ENCODE results near the gene DHX9.

DHX9 gene

DNA sequence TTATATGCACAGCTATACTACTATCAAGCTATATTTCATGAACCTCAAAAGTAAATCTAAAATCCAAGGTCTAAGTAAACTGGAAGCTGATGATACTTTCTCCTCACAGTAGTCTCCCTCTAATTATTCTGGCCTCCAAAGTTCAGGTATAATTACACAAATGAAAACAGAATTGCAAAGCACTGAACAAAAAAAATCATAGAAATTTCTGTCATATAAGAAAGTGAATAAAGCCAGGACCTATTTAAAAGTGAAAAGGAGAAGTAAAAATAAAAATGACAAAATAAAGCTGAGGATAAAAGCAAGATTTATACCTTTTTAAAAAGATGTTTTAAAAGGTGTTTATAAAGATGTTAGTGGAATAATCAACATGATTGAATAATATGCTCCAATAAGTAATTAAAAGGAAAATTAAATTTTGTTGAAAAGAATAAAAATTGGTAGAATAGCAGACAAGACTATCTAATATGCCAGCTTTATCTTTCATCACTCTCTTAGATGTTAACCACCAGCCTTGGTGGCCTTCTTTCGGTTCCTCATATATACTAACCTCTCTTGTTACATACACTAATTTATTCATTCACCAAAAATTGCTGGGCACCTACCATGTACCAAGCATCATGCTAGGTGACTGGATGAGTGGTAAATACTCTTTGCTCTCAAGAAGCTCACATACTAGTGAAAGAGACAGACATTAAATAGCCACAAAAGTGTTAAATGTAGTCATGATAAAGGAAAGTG, 88.7 kb downstream of the DHX9 start:
- Histone ChIP-seq H3K27me3 (ENCODE audit: control insufficient read depth, insufficient read depth, low read length) (no peaks in the 10 kb centered on the region), H3K27ac (no peak overlapping the region)

DNA sequence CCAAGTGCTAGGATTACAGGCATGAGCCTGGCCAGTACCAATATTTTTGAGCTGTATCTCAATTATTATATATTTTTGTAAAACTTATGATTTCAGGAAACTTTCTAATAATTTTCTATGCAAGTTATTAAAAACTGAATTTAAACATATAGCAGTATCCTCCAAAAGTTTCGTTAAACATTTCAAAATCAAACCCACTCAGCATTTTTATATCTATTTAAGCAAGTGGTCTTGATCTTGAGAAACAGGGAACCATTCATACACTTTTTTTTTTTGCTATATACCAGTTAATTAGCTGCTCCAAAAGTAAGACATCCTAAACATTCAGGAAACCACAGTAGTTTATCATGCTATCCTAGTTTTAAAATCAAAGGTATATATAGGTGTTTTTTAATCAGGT, 91.8 kb downstream of the DHX9 start:
- H3K4me2 ChIP-seq (ENCODE audit: low read length): no peak overlapping the region
- no peaks in the 10 kb centered on the region for H3K36me3 ChIP-seq (ENCODE audit: control insufficient read depth, insufficient read depth, low read length)
- no peak overlapping the region for H3K4me3 ChIP-seq (ENCODE audit: low read depth, low read length)
- no peak overlapping the region for H2AFZ ChIP-seq
- H3K4me1 ChIP-seq: no peaks in the 10 kb centered on the region
- no peak overlapping the region for H3K27ac ChIP-seq
- no peak overlapping the region for H3K9ac ChIP-seq
- no peaks in the 10 kb centered on the region for H3K27me3 ChIP-seq (ENCODE audit: control insufficient read depth, insufficient read depth, low read length)
- H3K79me2 ChIP-seq: no peaks in the 10 kb centered on the region
- TF ChIP-seq, protein P1, sequence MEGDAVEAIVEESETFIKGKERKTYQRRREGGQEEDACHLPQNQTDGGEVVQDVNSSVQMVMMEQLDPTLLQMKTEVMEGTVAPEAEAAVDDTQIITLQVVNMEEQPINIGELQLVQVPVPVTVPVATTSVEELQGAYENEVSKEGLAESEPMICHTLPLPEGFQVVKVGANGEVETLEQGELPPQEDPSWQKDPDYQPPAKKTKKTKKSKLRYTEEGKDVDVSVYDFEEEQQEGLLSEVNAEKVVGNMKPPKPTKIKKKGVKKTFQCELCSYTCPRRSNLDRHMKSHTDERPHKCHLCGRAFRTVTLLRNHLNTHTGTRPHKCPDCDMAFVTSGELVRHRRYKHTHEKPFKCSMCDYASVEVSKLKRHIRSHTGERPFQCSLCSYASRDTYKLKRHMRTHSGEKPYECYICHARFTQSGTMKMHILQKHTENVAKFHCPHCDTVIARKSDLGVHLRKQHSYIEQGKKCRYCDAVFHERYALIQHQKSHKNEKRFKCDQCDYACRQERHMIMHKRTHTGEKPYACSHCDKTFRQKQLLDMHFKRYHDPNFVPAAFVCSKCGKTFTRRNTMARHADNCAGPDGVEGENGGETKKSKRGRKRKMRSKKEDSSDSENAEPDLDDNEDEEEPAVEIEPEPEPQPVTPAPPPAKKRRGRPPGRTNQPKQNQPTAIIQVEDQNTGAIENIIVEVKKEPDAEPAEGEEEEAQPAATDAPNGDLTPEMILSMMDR (IDR thresholded peaks at IDR 0.05): no peak
- peaks cover 3% of the 10 kb centered on the region for H3K9me3 ChIP-seq (ENCODE audit: control insufficient read depth, low read length)

More for the DNA sequence above, 88.7 kb downstream of the DHX9 start:
- Histone ChIP-seq H3K36me3 (ENCODE audit: control insufficient read depth, insufficient read depth, low read length) (no peaks in the 10 kb centered on the region), H3K4me2 (ENCODE audit: low read length) (no peak overlapping the region), H3K9ac (no peak overlapping the region), H3K4me1 (no peaks in the 10 kb centered on the region), H3K9me3 (ENCODE audit: control insufficient read depth, low read length) (no peaks in the 10 kb centered on the region), H3K4me3 (ENCODE audit: low read depth, low read length) (no peak overlapping the region), H3K79me2 (no peaks in the 10 kb centered on the region), H2AFZ (no peak overlapping the region)
- TF ChIP-seq, protein P1 (IDR thresholded peaks at IDR 0.05): no peak

DNA sequence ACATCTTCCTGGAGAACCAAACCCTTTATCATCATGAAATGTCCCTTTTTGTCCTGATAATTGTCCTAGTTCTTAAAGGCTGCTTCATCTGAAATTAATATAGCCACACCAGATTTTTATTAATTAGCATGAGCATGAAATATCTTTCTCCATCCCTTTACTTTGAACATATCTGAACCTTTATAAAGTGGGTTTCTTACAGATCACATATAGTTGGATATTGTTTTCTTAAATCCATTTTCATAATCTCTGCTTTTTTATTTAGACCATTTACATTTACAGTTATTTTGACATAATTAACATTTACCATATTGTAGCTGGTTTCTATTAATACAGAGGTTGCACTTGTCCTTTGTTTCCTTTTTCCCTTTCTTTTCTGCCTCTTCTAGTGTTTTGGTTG, 96.6 kb downstream of the DHX9 start:
- Histone ChIP-seq H3K79me2 (no peaks in the 10 kb centered on the region), H3K4me1 (no peaks in the 10 kb centered on the region), H3K9ac (no peak overlapping the region), H3K9me3 (ENCODE audit: control insufficient read depth, low read length) (peaks cover 3% of the 10 kb centered on the region), H3K4me3 (ENCODE audit: low read depth, low read length) (no peak overlapping the region), H3K27ac (no peak overlapping the region), H3K4me2 (ENCODE audit: low read length) (no peak overlapping the region), H2AFZ (no peak overlapping the region), H3K36me3 (ENCODE audit: control insufficient read depth, insufficient read depth, low read length) (no peaks in the 10 kb centered on the region), H3K27me3 (ENCODE audit: control insufficient read depth, insufficient read depth, low read length) (no peaks in the 10 kb centered on the region)
- TF ChIP-seq, protein P1 (IDR thresholded peaks at IDR 0.05): no peak
